GM19324 (cell line): ENCODE data around the gene OVOL2.
A peak's percentile ranks its signal among the peaks of the same experiment; 100 is the strongest.

Experiments used
- ATAC-seq: cut with Tn5 transposase; IDR thresholded peaks from one replicate; pipeline ENCODE4 v1.9.1; 2021; ENCODE audit warnings: mild to moderate bottlenecking, moderate library complexity; ENCODE audit not compliant: unreplicated experiment, low FRiP score

Gene OVOL2

GRCh38 chr20:18018100-18018499, 39.6 kb downstream of the OVOL2 start:
- ATAC-seq = no peak

GRCh38 chr20:18016772-18017171, 40.9 kb downstream of the OVOL2 start:
- ATAC-seq = no peak

- ATAC-seq = no peak
Measured at GRCh38 chr20:18014411-18014810, 43.3 kb downstream of the OVOL2 start.

GRCh38 chr20:18012901-18013300, 44.8 kb downstream of the OVOL2 start:
- ATAC-seq = no peak

- ATAC-seq = no peak
Measured at GRCh38 chr20:18011951-18012645, 45.6 kb downstream of the OVOL2 start.

- ATAC-seq = no peak
Measured at GRCh38 chr20:18011482-18011881, 46.2 kb downstream of the OVOL2 start.

- ATAC-seq = no peak
Measured at GRCh38 chr20:18009116-18009515, 48.6 kb downstream of the OVOL2 start.

- ATAC-seq = no peak
Measured at GRCh38 chr20:18007534-18008292, 50.0 kb downstream of the OVOL2 start.

GRCh38 chr20:18006684-18007083, 51.0 kb downstream of the OVOL2 start:
- ATAC-seq = no peak

- no peak for ATAC-seq
Measured at GRCh38 chr20:18005990-18006364, 51.7 kb downstream of the OVOL2 start.

- peak; percentile 95 for ATAC-seq
Measured at GRCh38 chr20:18005170-18005989, 52.3 kb downstream of the OVOL2 start.

GRCh38 chr20:18004384-18005031, 53.2 kb downstream of the OVOL2 start:
- no peak for ATAC-seq

- ATAC-seq = peak; percentile 26
Measured at GRCh38 chr20:18003897-18004296, 53.8 kb downstream of the OVOL2 start.

- ATAC-seq = no peak
Measured at GRCh38 chr20:18001131-18001921, 56.4 kb downstream of the OVOL2 start.

- ATAC-seq = no peak
Measured at GRCh38 chr20:17999566-17999965, 58.1 kb downstream of the OVOL2 start.

GRCh38 chr20:17998446-17998845, 59.3 kb downstream of the OVOL2 start:
- ATAC-seq = no peak

- ATAC-seq = no peak
Measured at GRCh38 chr20:17995967-17996819, 61.5 kb downstream of the OVOL2 start.

- ATAC-seq = no peak
Measured at GRCh38 chr20:17993546-17993945, 64.2 kb downstream of the OVOL2 start.
